ENCODE data around the gene GSC.
"Not testable (repeated sequence)": the region's sequence is repeated elsewhere in the genome, so short reads cannot be mapped to it uniquely, and the experiment has no call there.

GSC gene

GRCh38 chr14:94738097-94738496 is 31.8 kb downstream of the GSC start:
- DNase-seq = no peak

GRCh38 chr14:94728950-94729349 is 41.0 kb downstream of the GSC start:
- DNase-seq = no peak

- DNase-seq = not testable (repeated sequence)
Observed at GRCh38 chr14:94728440-94728839, 41.5 kb downstream of the GSC start.

- DNase-seq = not testable (repeated sequence)
Observed at GRCh38 chr14:94726649-94727048, 43.3 kb downstream of the GSC start.

GRCh38 chr14:94724993-94725392 is 44.9 kb downstream of the GSC start:
- no peak for DNase-seq

- DNase-seq = no peak
Observed at GRCh38 chr14:94722397-94722796, 47.5 kb downstream of the GSC start.
